A549 (cell line): Measurements from ENCODE around the gene ICOSLG.

Experiments
- CTCF ChIP-seq: fragments of >200 bp; sonication (Bioruptor Twin); formaldehyde crosslinking; IDR thresholded peaks from 3 replicates; pipeline ENCODE4 v1.5.1; 2016
- EHMT2 ChIP-seq: fragments of 200-600 bp; sonication (generic); IDR thresholded peaks from 2 replicates; pipeline ENCODE4 v1.6.1; 2016; ENCODE audit warnings: antibody characterized with exemption, low read depth, mild to moderate bottlenecking, moderate library complexity
- ESRRA ChIP-seq: fragments of 150-350 bp; IDR thresholded peaks from 2 replicates; pipeline ENCODE4 v1.6.1; 2014; ENCODE audit warnings: mild to moderate bottlenecking, low read length, borderline replicate concordance
- SMC3 ChIP-seq: fragments of >200 bp; sonication (Bioruptor Twin); formaldehyde crosslinking; IDR thresholded peaks from 3 replicates; pipeline ENCODE4 v1.6.1; 2018; ENCODE audit warnings: inconsistent platforms
- TF ChIP-seq, protein P1 (sequence below): IDR thresholded peaks from 2 replicates; pipeline ENCODE4 v1.6.1; 2012

- TF ChIP-seq CTCF (no peak), SMC3 (no peak), ESRRA (no peak), EHMT2 (no peak)
- TF ChIP-seq, protein P1, sequence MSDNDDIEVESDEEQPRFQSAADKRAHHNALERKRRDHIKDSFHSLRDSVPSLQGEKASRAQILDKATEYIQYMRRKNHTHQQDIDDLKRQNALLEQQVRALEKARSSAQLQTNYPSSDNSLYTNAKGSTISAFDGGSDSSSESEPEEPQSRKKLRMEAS, result no peak
These were observed 45.5 kb upstream of the ICOSLG start for GRCh38 chr21:44286086-44286715.
